ENCODE measurements around the gene RTKN2.

Gene RTKN2

DNA sequence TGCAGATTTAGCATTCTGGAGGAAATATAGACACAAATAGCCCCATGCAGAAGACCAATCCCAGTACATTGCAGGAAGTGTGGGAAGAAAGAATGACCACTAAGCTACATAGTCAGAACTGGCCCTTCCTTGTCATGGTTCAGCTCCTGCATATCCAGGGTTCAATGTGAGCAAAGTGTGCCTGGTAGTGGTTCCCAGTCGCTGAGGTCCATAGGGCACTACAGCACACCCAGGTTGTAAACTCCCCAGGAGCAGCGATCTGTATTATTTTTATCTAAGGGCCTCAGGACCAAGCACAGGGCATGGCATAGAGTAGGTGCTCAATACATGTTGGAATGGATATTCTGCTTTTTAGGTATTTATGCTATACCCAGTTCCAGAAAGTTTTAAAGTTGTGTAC, 114.4 kb downstream of the RTKN2 start:
- Histone ChIP-seq H3K9me2 (replicated peaks; ENCODE audit: insufficient read depth, low read length) (no peaks in the 10 kb centered on the region), H3K9me3 (ENCODE audit: insufficient read depth, low read length) (no peaks in the 10 kb centered on the region), H3K4me2 (ENCODE audit: low read depth, low read length, poor library complexity, severe bottlenecking) (no peak overlapping the region), H3K27ac (ENCODE audit: low read depth, low read length) (no peak overlapping the region), H3K4me3 (ENCODE audit: insufficient read depth, low read length, poor library complexity, severe bottlenecking) (no peak overlapping the region), H3F3A (ENCODE audit: insufficient read depth) (no peaks in the 10 kb centered on the region), H3K79me2 (ENCODE audit: insufficient read depth, low read length) (no peaks in the 10 kb centered on the region), H3K36me3 (ENCODE audit: low read length) (no peaks in the 10 kb centered on the region), H3K27me3 (ENCODE audit: low read length) (no peaks in the 10 kb centered on the region), H3K9ac (ENCODE audit: low read length) (no peak overlapping the region), H2AFZ (ENCODE audit: low read depth, low read length, severe bottlenecking) (no peak overlapping the region), H4K20me1 (ENCODE audit: low read depth, low read length) (no peaks in the 10 kb centered on the region)
- TF ChIP-seq EZH2phosphoT487 (conservative IDR thresholded peaks at IDR 0.05; ENCODE audit: low read length) = no peak

DNA sequence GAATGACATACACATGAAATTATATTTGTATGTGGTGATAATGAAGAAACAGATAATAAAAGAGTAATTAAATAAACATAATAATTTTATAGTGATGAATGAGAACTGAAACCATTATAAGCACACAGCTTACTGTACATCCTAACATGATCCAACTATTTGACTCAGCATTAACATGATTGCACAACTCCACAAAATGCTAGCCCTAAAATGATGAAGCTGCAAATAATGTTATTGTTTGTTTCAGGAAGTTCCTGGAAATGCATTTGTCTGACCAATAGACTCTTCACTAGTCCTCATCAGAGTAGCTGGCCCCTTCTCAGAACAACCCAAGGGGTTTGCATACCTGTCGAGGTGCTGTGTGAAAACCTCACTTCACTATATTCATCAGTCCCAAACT, 115.5 kb downstream of the RTKN2 start:
- Histone ChIP-seq H3K4me3 (ENCODE audit: insufficient read depth, low read length, poor library complexity, severe bottlenecking) (no peak overlapping the region), H3K9me3 (ENCODE audit: insufficient read depth, low read length) (no peaks in the 10 kb centered on the region), H3K79me2 (ENCODE audit: insufficient read depth, low read length) (no peaks in the 10 kb centered on the region), H3K36me3 (ENCODE audit: low read length) (no peaks in the 10 kb centered on the region), H4K20me1 (ENCODE audit: low read depth, low read length) (no peaks in the 10 kb centered on the region), H3K9ac (ENCODE audit: low read length) (no peak overlapping the region), H3K9me2 (replicated peaks; ENCODE audit: insufficient read depth, low read length) (no peaks in the 10 kb centered on the region), H2AFZ (ENCODE audit: low read depth, low read length, severe bottlenecking) (no peak overlapping the region), H3F3A (ENCODE audit: insufficient read depth) (no peaks in the 10 kb centered on the region), H3K4me2 (ENCODE audit: low read depth, low read length, poor library complexity, severe bottlenecking) (no peak overlapping the region), H3K27ac (ENCODE audit: low read depth, low read length) (no peak overlapping the region), H3K27me3 (ENCODE audit: low read length) (no peaks in the 10 kb centered on the region)
- TF ChIP-seq, protein P1, sequence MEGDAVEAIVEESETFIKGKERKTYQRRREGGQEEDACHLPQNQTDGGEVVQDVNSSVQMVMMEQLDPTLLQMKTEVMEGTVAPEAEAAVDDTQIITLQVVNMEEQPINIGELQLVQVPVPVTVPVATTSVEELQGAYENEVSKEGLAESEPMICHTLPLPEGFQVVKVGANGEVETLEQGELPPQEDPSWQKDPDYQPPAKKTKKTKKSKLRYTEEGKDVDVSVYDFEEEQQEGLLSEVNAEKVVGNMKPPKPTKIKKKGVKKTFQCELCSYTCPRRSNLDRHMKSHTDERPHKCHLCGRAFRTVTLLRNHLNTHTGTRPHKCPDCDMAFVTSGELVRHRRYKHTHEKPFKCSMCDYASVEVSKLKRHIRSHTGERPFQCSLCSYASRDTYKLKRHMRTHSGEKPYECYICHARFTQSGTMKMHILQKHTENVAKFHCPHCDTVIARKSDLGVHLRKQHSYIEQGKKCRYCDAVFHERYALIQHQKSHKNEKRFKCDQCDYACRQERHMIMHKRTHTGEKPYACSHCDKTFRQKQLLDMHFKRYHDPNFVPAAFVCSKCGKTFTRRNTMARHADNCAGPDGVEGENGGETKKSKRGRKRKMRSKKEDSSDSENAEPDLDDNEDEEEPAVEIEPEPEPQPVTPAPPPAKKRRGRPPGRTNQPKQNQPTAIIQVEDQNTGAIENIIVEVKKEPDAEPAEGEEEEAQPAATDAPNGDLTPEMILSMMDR (IDR thresholded peaks at IDR 0.05; ENCODE audit: insufficient read depth, low read length, poor library complexity, severe bottlenecking) = no peak
- TF ChIP-seq EZH2phosphoT487 (conservative IDR thresholded peaks at IDR 0.05; ENCODE audit: low read length) = no peak

DNA sequence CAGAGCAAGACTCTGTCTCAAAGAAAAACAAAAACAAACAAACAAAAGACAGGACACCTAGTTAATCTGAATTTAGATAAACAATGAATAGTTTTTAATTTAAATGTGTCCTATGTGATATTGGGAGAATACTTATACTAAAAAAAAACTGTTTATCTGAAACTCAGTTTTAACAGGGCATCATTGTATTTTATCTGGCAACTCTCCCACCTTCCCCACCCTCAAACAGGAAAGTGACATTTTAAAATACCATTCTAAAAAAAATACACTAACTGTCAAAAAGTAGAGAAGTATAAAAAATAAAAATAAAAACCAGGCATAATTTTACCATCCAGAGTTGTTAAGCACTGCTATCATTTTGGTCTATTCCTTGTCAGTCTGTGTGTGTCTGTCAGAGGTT, 119.0 kb downstream of the RTKN2 start:
- H3K4me3 ChIP-seq (ENCODE audit: insufficient read depth, low read length, poor library complexity, severe bottlenecking) = no peak overlapping the region

DNA sequence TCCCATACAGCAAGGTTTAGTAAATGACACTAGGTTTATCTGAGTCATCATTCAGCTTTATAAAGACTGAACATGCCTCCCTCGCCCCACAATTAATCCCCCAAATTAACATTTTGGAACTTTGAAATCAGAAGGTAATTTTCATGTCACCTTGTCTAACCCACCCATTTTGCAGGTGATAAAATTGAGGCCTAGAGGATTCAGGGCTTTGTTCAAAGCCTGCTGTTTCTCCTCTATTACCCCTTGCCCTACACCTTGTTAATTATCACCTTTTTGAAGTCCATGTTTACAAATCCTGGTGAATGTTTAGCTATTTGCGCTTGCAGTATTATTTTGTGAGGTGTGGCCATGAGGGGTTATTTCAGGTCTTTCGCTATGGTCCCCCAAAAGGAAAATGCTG, 120.5 kb downstream of the RTKN2 start:
- Histone ChIP-seq H3K36me3 (ENCODE audit: low read length) (no peaks in the 10 kb centered on the region), H3K79me2 (ENCODE audit: insufficient read depth, low read length) (no peaks in the 10 kb centered on the region), H3K9me2 (replicated peaks; ENCODE audit: insufficient read depth, low read length) (no peaks in the 10 kb centered on the region), H3K4me3 (ENCODE audit: insufficient read depth, low read length, poor library complexity, severe bottlenecking) (no peak overlapping the region), H4K20me1 (ENCODE audit: low read depth, low read length) (no peaks in the 10 kb centered on the region), H3K27ac (ENCODE audit: low read depth, low read length) (no peak overlapping the region), H3K27me3 (ENCODE audit: low read length) (no peaks in the 10 kb centered on the region), H2AFZ (ENCODE audit: low read depth, low read length, severe bottlenecking) (no peak overlapping the region), H3K4me2 (ENCODE audit: low read depth, low read length, poor library complexity, severe bottlenecking) (no peak overlapping the region), H3K9ac (ENCODE audit: low read length) (no peak overlapping the region), H3K9me3 (ENCODE audit: insufficient read depth, low read length) (peaks cover under 1% of the 10 kb centered on the region; the same call in 1 of the 2 replicates), H3F3A (ENCODE audit: insufficient read depth) (no peaks in the 10 kb centered on the region)
- no peak for TF ChIP-seq EZH2phosphoT487 (conservative IDR thresholded peaks at IDR 0.05; ENCODE audit: low read length)
- TF ChIP-seq, protein P1 (IDR thresholded peaks at IDR 0.05; ENCODE audit: insufficient read depth, low read length, poor library complexity, severe bottlenecking) = no peak

More for the DNA sequence above, 119.0 kb downstream of the RTKN2 start:
- H3K79me2 ChIP-seq (ENCODE audit: insufficient read depth, low read length) = no peaks in the 10 kb centered on the region
- H2AFZ ChIP-seq (ENCODE audit: low read depth, low read length, severe bottlenecking) = no peak overlapping the region
- no peaks in the 10 kb centered on the region for H3K9me2 ChIP-seq (replicated peaks; ENCODE audit: insufficient read depth, low read length)
- H3K27ac ChIP-seq (ENCODE audit: low read depth, low read length) = no peak overlapping the region
- TF ChIP-seq, protein P1 (IDR thresholded peaks at IDR 0.05; ENCODE audit: insufficient read depth, low read length, poor library complexity, severe bottlenecking) = no peak
- no peak for TF ChIP-seq EZH2phosphoT487 (conservative IDR thresholded peaks at IDR 0.05; ENCODE audit: low read length)
- H3K27me3 ChIP-seq (ENCODE audit: low read length) = no peaks in the 10 kb centered on the region
- no peaks in the 10 kb centered on the region for H3K9me3 ChIP-seq (ENCODE audit: insufficient read depth, low read length)
- no peak overlapping the region for H3K9ac ChIP-seq (ENCODE audit: low read length)
- H3K36me3 ChIP-seq (ENCODE audit: low read length) = no peaks in the 10 kb centered on the region
- no peak overlapping the region for H3K4me2 ChIP-seq (ENCODE audit: low read depth, low read length, poor library complexity, severe bottlenecking)
- H4K20me1 ChIP-seq (ENCODE audit: low read depth, low read length) = no peaks in the 10 kb centered on the region
- no peaks in the 10 kb centered on the region for H3F3A ChIP-seq (ENCODE audit: insufficient read depth)

Measured in SU-DHL-6 (cell line).